HG03378 (cell line): ENCODE data around the gene SPDEF.

Experiments
- ATAC-seq: cut with Tn5 transposase; IDR thresholded peaks from one replicate; pipeline ENCODE4 v1.9.1; 2021; ENCODE audit warnings: mild to moderate bottlenecking, moderate library complexity; ENCODE audit not compliant: unreplicated experiment

Gene SPDEF

GRCh38 chr6:34556031-34556471, at the start of gene SPDEF:
Gene SPDEF (minus strand): TSS chr6:34556329. CDS start chr6:34544455, 11,874 bp downstream.
- ATAC-seq = no peak

- ATAC-seq = no peak
These were observed 47.6 kb upstream of the SPDEF start for GRCh38 chr6:34603707-34604106.

DNA sequence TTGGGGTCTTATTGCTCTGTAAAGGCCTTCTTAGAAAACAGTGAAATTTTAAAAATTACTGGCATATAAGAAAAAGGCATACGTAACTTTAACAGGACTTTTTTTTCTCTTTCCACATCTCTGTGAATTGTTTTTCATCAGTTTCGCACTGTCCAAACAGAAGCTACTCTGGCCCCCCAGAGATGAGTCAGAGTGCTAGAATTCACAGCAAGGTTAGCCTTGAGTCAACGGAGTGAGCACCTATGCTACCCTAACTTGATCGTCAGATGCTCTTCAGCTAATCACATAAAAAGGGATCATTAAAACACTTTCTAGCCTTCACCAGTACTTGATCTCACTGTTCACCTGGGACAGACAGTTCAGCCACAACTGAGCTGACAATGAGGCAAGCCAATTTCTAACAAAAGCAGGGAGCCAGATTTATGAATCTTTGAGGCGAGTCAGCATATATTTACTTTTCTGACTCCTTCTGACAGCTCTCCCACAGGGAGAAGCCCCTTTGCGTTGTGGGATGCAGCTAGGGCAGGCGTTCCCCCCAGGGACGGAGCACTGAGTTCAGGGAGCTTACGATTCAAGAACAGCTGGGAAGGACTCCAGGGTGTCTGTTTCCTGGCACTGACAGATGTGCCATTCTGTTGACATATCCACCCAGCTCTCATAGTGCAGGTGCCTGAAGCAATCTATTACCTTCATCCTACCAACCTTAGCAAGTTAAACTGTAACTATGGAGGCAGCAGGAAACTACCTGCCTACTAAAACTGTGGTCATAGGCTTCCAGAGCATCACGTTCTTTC, 46.4 kb upstream of the SPDEF start:
- ATAC-seq = no peak

- no peak for ATAC-seq
These were observed 45.6 kb upstream of the SPDEF start for GRCh38 chr6:34601706-34602105.

DNA sequence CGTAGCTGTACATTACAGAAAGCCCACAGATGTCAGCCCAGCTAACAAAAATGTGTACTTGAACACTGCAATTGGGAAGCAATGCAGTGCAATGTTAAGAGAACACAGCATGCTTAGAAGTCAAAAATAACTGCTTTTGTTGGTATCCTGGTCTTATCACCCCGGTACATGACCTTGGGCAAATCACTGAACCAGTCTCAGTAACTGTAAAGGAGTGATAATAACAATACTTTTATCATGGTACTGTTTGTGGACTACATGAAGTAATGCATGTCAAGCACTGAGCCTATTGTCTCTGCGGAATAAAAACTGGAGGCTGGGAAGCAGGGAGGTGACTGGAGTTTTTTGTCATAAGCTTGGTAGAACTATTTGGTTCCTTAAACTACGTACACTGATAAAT, 44.7 kb upstream of the SPDEF start:
- no peak for ATAC-seq

GRCh38 chr6:34600101-34600500, 44.0 kb upstream of the SPDEF start:
- ATAC-seq = no peak

- ATAC-seq = no peak
These were observed 42.6 kb upstream of the SPDEF start for GRCh38 chr6:34598712-34599111.

DNA sequence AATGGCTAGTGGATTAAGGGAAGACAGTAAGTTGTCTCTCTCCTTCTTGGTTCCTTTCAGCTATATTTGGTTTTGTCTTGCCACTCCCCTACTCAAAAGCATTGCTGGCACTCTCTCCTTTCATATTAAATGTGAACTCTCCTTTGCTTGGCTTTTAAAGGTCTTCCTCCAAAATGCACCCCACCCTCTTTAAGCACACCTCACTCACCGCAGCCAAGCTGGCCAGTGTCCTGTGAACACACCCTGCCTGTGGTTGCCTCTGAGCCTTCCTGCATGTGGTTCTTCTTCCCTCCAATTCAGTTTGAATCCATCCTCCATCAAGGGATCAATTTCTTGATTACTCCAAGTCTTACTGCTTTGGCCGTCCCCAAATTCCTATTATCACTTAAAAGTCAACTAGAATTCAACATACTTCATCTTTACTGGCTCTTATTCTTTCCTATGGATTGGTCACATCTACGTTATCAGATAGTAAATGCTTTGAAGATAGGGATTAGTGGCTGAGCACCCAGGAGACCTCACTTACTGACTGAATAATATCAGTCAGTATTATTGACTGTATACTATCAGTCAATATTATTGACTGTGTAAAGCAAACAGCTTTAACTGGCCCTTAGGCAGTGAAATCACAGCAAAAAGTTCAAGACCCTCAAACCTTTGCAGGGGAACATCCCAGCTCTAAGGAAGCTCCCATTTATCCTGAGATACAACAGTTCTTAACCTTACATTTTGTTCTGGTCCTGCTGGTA, 41.6 kb upstream of the SPDEF start:
- no peak for ATAC-seq

DNA sequence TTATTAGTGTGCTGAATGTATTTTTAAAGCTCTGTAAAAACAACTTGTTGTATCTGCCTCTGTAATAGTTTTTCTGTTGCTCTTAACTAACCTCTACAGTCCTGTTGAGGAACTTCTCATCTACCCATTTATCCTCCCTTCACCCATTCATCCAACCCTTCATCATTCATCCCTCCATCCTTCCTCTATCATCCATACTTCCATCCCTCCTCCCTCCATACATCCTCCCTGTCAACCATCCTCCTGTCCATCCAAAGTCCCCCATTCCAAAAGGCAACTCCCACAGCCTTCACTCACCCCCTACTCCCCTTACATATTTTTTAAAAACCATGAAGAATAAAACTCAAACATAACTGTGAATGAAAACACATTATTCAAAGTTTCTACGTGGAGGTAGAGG, 40.7 kb upstream of the SPDEF start:
- no peak for ATAC-seq

DNA sequence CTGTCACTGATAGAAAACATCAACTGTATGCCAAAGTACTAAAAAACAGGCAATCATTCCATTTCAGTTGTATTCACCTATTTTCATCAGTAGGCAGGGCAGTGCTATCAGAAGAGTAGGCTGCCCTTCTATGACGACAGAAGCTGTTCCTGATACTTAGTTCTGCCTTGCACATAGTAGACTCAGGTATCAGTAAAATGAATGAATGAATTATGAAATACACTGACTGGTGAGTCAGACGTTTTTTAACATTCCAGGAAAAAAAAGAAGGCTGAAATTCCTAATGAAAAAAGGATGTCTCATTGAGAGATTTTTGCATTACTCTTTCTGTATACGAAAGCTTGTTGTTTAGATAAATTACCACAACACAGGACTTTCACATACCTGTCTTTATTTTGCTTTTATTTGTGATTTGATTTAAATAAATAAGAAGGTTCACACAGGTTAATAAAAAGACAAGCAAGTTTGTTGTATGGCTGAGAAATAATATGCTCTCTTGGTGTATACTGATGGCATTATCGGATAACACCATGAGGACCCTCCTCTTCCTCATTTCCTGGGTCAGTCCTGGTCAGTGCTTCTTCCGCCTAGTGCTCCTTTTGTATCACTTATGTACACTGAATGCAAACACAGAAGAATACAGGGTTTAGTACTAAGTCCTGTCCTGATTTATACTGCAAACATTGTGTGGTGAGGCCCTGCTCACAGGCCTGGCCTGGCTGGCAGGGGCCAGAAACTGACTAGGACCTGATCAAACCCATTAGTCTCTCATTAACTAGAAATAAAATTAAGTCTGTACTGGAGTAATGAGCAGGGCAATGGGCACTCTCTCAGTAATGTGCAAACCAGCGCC, 39.4 kb upstream of the SPDEF start:
- ATAC-seq = no peak

- no peak for ATAC-seq
These were observed 37.6 kb upstream of the SPDEF start for GRCh38 chr6:34593701-34594100.

DNA sequence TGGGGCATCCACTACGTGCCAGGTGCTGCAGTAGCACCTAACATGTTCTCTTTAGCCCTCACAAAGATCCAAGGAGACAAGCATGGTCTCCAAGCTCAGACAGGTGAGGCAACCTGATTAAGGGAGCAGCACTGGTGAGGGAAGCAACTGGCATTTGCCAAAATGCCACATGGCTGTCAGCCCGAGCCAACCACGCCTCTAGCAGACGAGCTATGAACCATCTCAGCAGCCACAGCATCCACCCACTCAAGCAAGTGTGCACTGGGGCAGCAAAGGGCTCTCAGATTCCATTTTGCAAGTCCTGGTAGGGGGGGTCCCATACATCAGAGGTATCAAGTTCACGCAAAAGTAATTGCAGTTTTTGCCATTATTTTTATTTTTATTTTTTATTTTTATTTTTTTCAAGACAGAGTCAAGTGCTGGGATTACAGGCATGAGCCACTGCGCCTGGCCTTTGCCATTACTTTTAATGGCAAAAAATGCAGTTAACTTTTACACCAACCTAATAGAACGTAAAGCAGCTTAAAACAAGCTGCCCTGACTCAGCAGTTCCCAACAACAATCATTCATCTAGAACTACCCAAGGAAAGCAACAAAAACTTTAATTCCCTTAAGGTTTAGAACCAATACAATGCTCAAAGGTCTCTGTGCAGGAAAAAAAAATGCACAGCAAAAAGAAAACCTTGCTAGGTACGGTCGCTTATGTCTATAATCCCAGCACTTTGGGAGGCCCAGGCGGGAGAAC, 36.3 kb upstream of the SPDEF start:
- no peak for ATAC-seq

DNA sequence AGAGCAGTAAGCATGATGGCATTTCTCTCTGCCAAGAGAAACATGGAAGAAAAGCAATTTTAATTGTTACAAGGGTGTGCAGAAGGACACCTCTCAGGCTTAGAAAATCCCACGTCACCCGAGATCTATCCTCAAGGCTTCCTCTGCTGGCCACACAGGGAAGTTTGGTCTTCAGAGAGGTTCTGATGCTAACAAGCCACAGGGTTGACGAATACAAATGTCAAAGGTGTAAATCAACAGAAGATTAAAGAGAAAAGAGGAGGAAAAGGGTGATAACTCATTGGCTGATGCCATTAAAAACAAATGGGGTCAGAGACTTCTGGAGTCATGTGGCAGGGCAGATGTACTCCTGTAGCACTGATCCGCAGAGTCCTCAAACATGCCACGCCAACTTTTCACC, 33.6 kb upstream of the SPDEF start:
- ATAC-seq = no peak

DNA sequence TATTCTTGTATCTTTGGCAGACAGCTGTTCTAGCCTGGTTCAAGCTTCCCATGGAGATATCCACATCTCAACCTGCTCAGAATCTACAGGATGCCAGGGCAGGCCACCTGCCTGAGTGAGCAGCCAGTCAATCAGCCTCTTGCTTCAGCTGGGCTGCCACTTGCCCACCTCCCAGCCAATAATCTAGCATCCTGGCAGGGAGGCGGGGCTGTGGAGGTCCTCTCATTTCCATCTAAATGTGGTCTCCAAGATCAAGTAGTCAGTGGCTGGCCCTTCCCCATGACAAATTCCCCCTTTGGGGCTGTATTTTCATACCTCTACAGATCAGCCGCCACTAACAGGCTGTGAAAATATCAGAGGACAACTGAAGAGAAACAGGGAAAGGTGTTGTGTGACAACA, 33.0 kb upstream of the SPDEF start:
- ATAC-seq = no peak

- no peak for ATAC-seq
These were observed 31.7 kb upstream of the SPDEF start for GRCh38 chr6:34587851-34588250.

DNA sequence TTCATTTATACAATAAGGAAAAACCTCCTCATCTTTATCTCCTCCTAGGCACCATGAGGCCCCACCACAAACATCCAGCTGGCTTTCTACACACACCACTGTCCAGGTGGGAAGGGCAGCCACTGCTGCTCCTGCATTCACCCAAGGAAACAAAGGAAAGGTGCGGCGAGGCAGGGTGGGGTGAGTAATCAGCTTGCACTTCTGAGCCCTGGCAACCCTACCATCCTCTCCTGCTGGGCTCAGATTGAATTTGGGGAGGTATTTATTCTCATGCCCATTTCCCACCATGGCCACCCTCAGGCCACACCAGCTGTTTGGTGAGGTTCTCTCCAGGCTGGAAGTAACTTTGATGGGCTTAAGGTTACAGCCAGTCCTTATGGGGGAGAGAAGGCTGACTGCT, 31.2 kb upstream of the SPDEF start:
- ATAC-seq = no peak

GRCh38 chr6:34586327-34587040, 30.4 kb upstream of the SPDEF start:
- no peak for ATAC-seq

DNA sequence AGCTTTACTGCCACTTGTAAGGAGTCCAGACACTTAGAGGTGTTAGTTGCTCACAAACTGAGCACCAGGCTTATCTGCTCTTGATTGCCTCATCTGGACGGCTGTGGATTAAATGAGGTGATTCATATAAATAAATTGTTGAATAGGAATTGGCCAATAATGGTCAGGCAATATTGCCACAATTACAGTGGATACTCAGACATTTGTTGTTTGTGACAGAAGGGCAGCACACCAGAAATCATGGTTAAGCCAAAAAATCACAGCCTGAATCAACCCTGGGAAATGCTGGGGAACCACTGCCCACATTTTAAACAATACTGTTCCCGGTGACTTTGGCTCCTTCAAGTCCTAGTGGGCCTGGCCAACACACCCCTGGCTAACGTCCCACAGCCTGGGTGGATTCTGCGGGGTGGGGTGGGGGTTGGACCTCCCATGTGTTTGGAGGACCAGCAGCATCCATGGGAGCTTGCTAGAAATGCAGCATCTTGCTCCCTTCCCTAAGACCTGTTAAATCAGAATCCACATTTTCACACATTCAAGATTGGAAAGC, 29.5 kb upstream of the SPDEF start:
- ATAC-seq = no peak

DNA sequence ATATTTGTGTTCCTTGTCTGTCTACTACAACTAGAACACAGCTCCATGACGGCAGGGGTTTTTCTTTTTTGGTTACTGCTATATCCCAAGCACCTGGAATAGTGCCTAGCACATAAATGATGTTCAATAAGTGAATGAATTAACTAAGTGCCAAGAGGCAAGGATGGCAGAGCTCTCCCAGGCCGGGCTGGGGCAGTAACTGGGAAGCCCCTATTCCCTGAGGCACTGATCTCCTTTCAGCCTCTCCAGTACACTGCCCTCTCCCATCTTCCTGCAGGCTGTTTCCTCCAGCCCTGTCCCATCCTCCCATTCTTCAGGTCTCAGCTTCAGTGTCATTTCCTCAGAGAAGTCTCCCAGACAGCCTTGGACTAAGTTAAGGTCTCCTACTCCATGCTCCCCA, 29.0 kb upstream of the SPDEF start:
- ATAC-seq = no peak

GRCh38 chr6:34584694-34585093, 28.6 kb upstream of the SPDEF start:
- ATAC-seq = no peak
